H1 (cell line): ENCODE data around the gene GTF2F1. TPM values are rescaled to one million over a fixed set of nuclear protein-coding genes. Genes with fewer than 3 reads are reported as not detected.
"Not testable (repeated sequence)": the region's sequence is repeated elsewhere in the genome, so short reads cannot be mapped to it uniquely, and the experiment has no call there.

Experiments
- CTCF ChIA-PET: fragments of 300-600 bp; sonication (Branson Sonifier 250); formaldehyde crosslinking; loops from one replicate; lab custom pipeline; 2021; ENCODE audit not compliant: partially characterized antibody; lab: Charles Lee
- POLR2A ChIA-PET: fragments of 300-600 bp; sonication (Branson Sonifier 250); formaldehyde crosslinking; loops from one replicate; lab custom pipeline; 2021; ENCODE audit warnings: inconsistent platforms; ENCODE audit not compliant: partially characterized antibody; lab: Charles Lee
- DNase-seq, 2 experiments: peaks; one replicate each; pipeline versions ENCODE4 v3.0.0 to v3.0.0-alpha.2; 2010 to 2022; ENCODE audit warnings: low spot score in 2 of 2, low read depth in 1 of 2, mixed read lengths in 1 of 2
- FAIRE-seq: peaks from 2 replicates; lab custom pipeline; 2011; peaks lifted over from hg19 to GRCh38; lab: Jason Lieb, UNC
- H2AFZ ChIP-seq: 2 replicates; pipeline ENCODE4 v1.8.1; 2012; ENCODE audit warnings: low read length, inconsistent platforms
- H2AK5ac ChIP-seq: 2 replicates; pipeline ENCODE4 v1.6.1; 2013; ENCODE audit warnings: low read depth, low read length
- H2BK120ac ChIP-seq: replicated peaks from 2 replicates; pipeline ENCODE3; 2013; ENCODE audit warnings: low read depth, low read length, inconsistent platforms
- H2BK12ac ChIP-seq: 2 replicates; pipeline ENCODE4 v1.6.1; 2013; ENCODE audit warnings: low read depth, low read length
- H2BK15ac ChIP-seq: 2 replicates; pipeline ENCODE4 v1.6.1; 2013; ENCODE audit warnings: low read length
- H2BK20ac ChIP-seq: 2 replicates; pipeline ENCODE4 v1.6.1; 2013; ENCODE audit warnings: low read length
- H2BK5ac ChIP-seq: 2 replicates; pipeline ENCODE4 v1.6.1; 2013; ENCODE audit warnings: low read depth, low read length
- H3K14ac ChIP-seq: 2 replicates; pipeline ENCODE4 v1.6.1; 2013; ENCODE audit warnings: inconsistent platforms; ENCODE audit not compliant: insufficient read length
- H3K18ac ChIP-seq: 2 replicates; pipeline ENCODE4 v1.6.1; 2013; ENCODE audit warnings: low read length; ENCODE audit errors: extremely low read depth
- H3K23ac ChIP-seq: 2 replicates; pipeline ENCODE4 v1.6.1; 2013; ENCODE audit warnings: inconsistent platforms; ENCODE audit not compliant: insufficient read length
- H3K23me2 ChIP-seq: 2 replicates; pipeline ENCODE4 v1.6.1; 2013; ENCODE audit warnings: low read depth, low read length
- H3K27ac ChIP-seq: 2 replicates; pipeline ENCODE4 v1.6.1; 2011; ENCODE audit warnings: low read depth, low read length, inconsistent platforms
- H3K27me3 ChIP-seq, 4 experiments: replicated peaks in 1 of 4; 1 replicate in 1 of 4; 2 replicates in 3 of 4; pipeline versions ENCODE4 v1.6.1 to v1.8.1; 2011 to 2013; ENCODE audit warnings: low read length in 3 of 4, mild to moderate bottlenecking in 3 of 4, inconsistent platforms in 2 of 4, mixed read lengths in 2 of 4, moderate library complexity in 1 of 4; ENCODE audit not compliant: control insufficient read depth in 3 of 4, insufficient read depth in 3 of 4; ENCODE audit errors: extremely low read depth in 1 of 4
- H3K36me3 ChIP-seq, 4 experiments: 2 replicates each; pipeline versions ENCODE4 v1.6.1 to v1.8.1; 2011 to 2013; ENCODE audit warnings: mild to moderate bottlenecking in 4 of 4, low read length in 3 of 4, moderate library complexity in 2 of 4, control low read depth in 1 of 4, inconsistent platforms in 1 of 4; ENCODE audit not compliant: insufficient read depth in 4 of 4, control insufficient read depth in 2 of 4
- H3K4ac ChIP-seq: replicated peaks from 2 replicates; pipeline ENCODE3; 2013; ENCODE audit warnings: low read length, low read depth, mixed read lengths, inconsistent platforms; ENCODE audit not compliant: insufficient read length
- H3K4me1 ChIP-seq, 4 experiments: replicated peaks in 1 of 4; 1 replicate in 1 of 4; 2 replicates in 3 of 4; pipeline versions ENCODE4 v1.6.1 to v1.8.1; 2011 to 2013; ENCODE audit warnings: low read length in 3 of 4, inconsistent platforms in 2 of 4, mixed read lengths in 1 of 4; ENCODE audit not compliant: insufficient read depth in 4 of 4, control insufficient read depth in 3 of 4
- H3K4me2 ChIP-seq, 2 experiments: 2 replicates each; pipeline versions ENCODE4 v1.6.1 to v1.8.1; 2011 to 2013; ENCODE audit warnings: low read depth in 2 of 2, low read length in 2 of 2, control low read depth in 1 of 2, inconsistent platforms in 1 of 2, mild to moderate bottlenecking in 1 of 2; ENCODE audit not compliant: insufficient read depth in 1 of 2
- H3K4me3 ChIP-seq, 4 experiments: fragments of 200-600, 300-600 bp in 1 of 4; sonication (generic), shearing (Covaris generic), sonication (Bioruptor Twin) in 1 of 4; 2 replicates each; pipeline versions ENCODE4 v1.5.1 to v1.8.1; 2011 to 2016; ENCODE audit warnings: low read length in 4 of 4, low read depth in 3 of 4, control low read depth in 2 of 4, inconsistent platforms in 2 of 4, mild to moderate bottlenecking in 2 of 4, mixed read lengths in 1 of 4, moderate library complexity in 1 of 4; ENCODE audit not compliant: insufficient read depth in 2 of 4; ENCODE audit errors: extremely low read depth in 1 of 4
- H3K56ac ChIP-seq: replicated peaks from 2 replicates; pipeline ENCODE3; 2013; ENCODE audit warnings: low read depth, mild to moderate bottlenecking, mixed read lengths, low read length, inconsistent platforms; ENCODE audit not compliant: insufficient read length
- H3K79me1 ChIP-seq: 2 replicates; pipeline ENCODE4 v1.6.1; 2013; ENCODE audit warnings: low read depth, low read length, control low read depth
- H3K79me2 ChIP-seq, 2 experiments: 2 replicates each; pipeline versions ENCODE4 v1.6.1 to v1.8.1; 2012 to 2013; ENCODE audit warnings: low read length in 2 of 2, mild to moderate bottlenecking in 2 of 2, inconsistent platforms in 1 of 2; ENCODE audit not compliant: insufficient read depth in 2 of 2, control insufficient read depth in 1 of 2
- H3K9ac ChIP-seq, 4 experiments: replicated peaks in 1 of 4; 1 replicate in 1 of 4; 2 replicates in 3 of 4; pipeline versions ENCODE4 v1.6.1 to v1.8.1; 2011 to 2013; ENCODE audit warnings: low read depth in 3 of 4, low read length in 3 of 4, control low read depth in 2 of 4, mild to moderate bottlenecking in 2 of 4, moderate library complexity in 2 of 4, inconsistent platforms in 1 of 4; ENCODE audit errors: extremely low read depth in 1 of 4
- H3K9me3 ChIP-seq, 2 experiments: 2 replicates each; pipeline versions ENCODE4 v1.6.1 to v1.8.1; 2012 to 2013; ENCODE audit warnings: mild to moderate bottlenecking in 2 of 2, moderate library complexity in 2 of 2, control low read depth in 1 of 2, inconsistent platforms in 1 of 2, low read depth in 1 of 2, low read length in 1 of 2, mixed read lengths in 1 of 2; ENCODE audit not compliant: insufficient read depth in 2 of 2
- H4K20me1 ChIP-seq, 2 experiments: replicated peaks in 1 of 2; 2 replicates each; pipeline versions ENCODE3 to v1.8.1; 2011 to 2013; ENCODE audit warnings: inconsistent platforms in 2 of 2, low read length in 2 of 2, mild to moderate bottlenecking in 1 of 2; ENCODE audit not compliant: insufficient read depth in 2 of 2, control insufficient read depth in 1 of 2
- H4K5ac ChIP-seq: 2 replicates; pipeline ENCODE4 v1.6.1; 2013; ENCODE audit warnings: low read length, low read depth, mixed read lengths, inconsistent platforms; ENCODE audit not compliant: insufficient read length
- H4K8ac ChIP-seq: 2 replicates; pipeline ENCODE4 v1.8.0; 2013; ENCODE audit warnings: mild to moderate bottlenecking, moderate library complexity, low read length, inconsistent platforms; ENCODE audit not compliant: insufficient read depth; ENCODE audit errors: extremely low read depth
- H4K91ac ChIP-seq: replicated peaks from 2 replicates; pipeline ENCODE3; 2013; ENCODE audit warnings: low read length, mixed read lengths, inconsistent platforms; ENCODE audit not compliant: insufficient read length
- HDAC2 ChIP-seq, 2 experiments: fragments of 300-600 bp in 1 of 2; sonication (generic) in 1 of 2; IDR thresholded peaks; 2 replicates each; pipeline ENCODE4 v1.6.1; 2011 to 2012; ENCODE audit warnings: low read depth in 2 of 2, low read length in 2 of 2, mild to moderate bottlenecking in 2 of 2, moderate library complexity in 2 of 2, borderline replicate concordance in 1 of 2, inconsistent platforms in 1 of 2
- SRF ChIP-seq: IDR thresholded peaks from 2 replicates; pipeline ENCODE4 v1.6.1; 2011; ENCODE audit warnings: mild to moderate bottlenecking, low read depth, low read length, moderate library complexity
- WGBS, 2 experiments: shearing (Covaris generic) in 1 of 2; methylation state at CpG; one replicate each; pipeline versions ENCODE4 v1.1.6 to v1.1.7; 2013 to 2015; ENCODE audit warnings: low lambda C conversion rate in 2 of 2, mixed read lengths in 2 of 2, inconsistent platforms in 1 of 2, low coverage in 1 of 2, missing lambda C conversion rate in 1 of 2; ENCODE audit not compliant: insufficient replicate concordance in 2 of 2, insufficient coverage in 1 of 2, insufficient read length in 1 of 2; ENCODE audit errors: extremely low coverage in 1 of 2, missing lambda C conversion rate in 1 of 2; 5-methylcytosine and 5-hydroxymethylcytosine counted together
- polyA plus RNA-seq, 7 experiments: library from polyadenylated mRNA; depleted of rRNA in 3 of 7; stranded (reverse) in 5 of 7; unstranded in 2 of 7; fragments of >200 nt in 5 of 7; fragments of 200-250 nt in 2 of 7; gene quantifications; 1 replicate in 5 of 7; 2 replicates in 1 of 7; 4 replicates in 1 of 7; pipeline versions ENCODE4 v1.2.1 to v1.2.3, GENCODE V29; 2011 to 2013; ENCODE audit warnings: missing spikeins in 2 of 7, mixed read lengths in 2 of 7
- total RNA-seq: library from RNA; stranded (reverse); fragmentation: NEBNext Ultra II Directional; extraction: Animal tissue kit (Norgen Biotek cat#: 25700); gene quantifications from 2 replicates; pipeline ENCODE4 v1.2.1, GENCODE V29; 2021

The GTF2F1 gene
- total and polyA plus RNA-seq, 2 of the 8 experiments (the other 6 are each of a cell fraction or from before 2014, with no cell fraction given) = 29.3 to 56.3 TPM

GRCh38 chr19:6402058-6402457 lies 9.1 kb upstream of the GTF2F1 start (continued):
- no peak for TF ChIP-seq HDAC2 (IDR thresholded peaks at IDR 0.05; ENCODE audit: borderline replicate concordance in 1 of 2, low read depth in 2 of 2, low read length in 2 of 2)
- no peak for TF ChIP-seq SRF
- TF ChIP-seq, all 59 proteins: peak for 0

- not testable (repeated sequence) for H4K20me1 ChIP-seq, DNase-seq, H3K18ac ChIP-seq, H3K27ac ChIP-seq, H4K5ac ChIP-seq, H3K9me3 ChIP-seq, H2BK5ac ChIP-seq, H3K14ac ChIP-seq, H3K56ac ChIP-seq, H2BK20ac ChIP-seq, H2AFZ ChIP-seq, H3K4me2 ChIP-seq, H3K23me2 ChIP-seq, H2AK5ac ChIP-seq, H3K4me3 ChIP-seq, H3K4ac ChIP-seq, H3K36me3 ChIP-seq, H3K79me2 ChIP-seq, H4K8ac ChIP-seq, H3K79me1 ChIP-seq, FAIRE-seq, H3K9ac ChIP-seq, H2BK120ac ChIP-seq, H2BK15ac ChIP-seq, H3K23ac ChIP-seq, H4K91ac ChIP-seq, H3K4me1 ChIP-seq, H3K27me3 ChIP-seq, H2BK12ac ChIP-seq
- ChIA-PET POLR2A (interaction anchor here (2.0 to 4.7 kb wide), 2 partner anchors 11 to 20 kb away, joined by 4 to 20 read pairs; no protein-coding TSS in a partner anchor), CTCF (interaction anchor here (2.7 kb wide), 1 partner anchor 11 kb away, joined by 11 read pairs; no protein-coding TSS in a partner anchor)
- 87% methylated on average over 21 of the region's 23 CpGs; no CpG with 5 or more reads in 1 of the 2 experiments for WGBS, 2 experiments
These were observed 7.3 kb upstream of the GTF2F1 start for GRCh38 chr19:6400062-6400944.
